GM12801 (cell line): ENCODE results near the gene TNFRSF21.

Source experiments
- CTCF ChIP-seq: IDR thresholded peaks from one replicate; pipeline ENCODE4 v1.5.1; 2011; ENCODE audit warnings: control low read depth; ENCODE audit not compliant: insufficient read length; ENCODE audit errors: extremely low read depth

The TNFRSF21 gene

GRCh38 chr6:47247227-47247797 is 62.4 kb downstream of the TNFRSF21 start:
- no peak for TF ChIP-seq CTCF

DNA sequence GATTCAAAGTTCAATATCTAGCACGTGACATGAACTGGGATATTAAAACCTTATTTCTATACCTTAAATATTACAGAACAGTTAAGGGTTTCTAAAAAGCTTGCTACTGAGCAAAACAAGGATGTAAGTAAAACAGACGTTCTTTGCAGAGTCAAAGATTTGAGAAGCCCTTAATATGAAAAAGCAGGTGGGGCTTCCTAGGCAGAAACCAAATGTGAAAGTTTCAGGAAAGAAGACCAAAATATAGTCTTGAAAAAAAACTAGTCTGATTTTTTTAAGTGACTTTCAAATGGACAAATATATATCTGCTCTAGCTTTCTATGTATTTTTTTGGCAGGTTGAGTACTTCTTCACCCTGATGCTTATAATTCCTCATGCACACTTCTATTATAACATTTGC is 63.2 kb downstream of the TNFRSF21 start:
- TF ChIP-seq CTCF = no peak

- no peak for TF ChIP-seq CTCF
Measured at GRCh38 chr6:47245745-47246371, 63.8 kb downstream of the TNFRSF21 start.

DNA sequence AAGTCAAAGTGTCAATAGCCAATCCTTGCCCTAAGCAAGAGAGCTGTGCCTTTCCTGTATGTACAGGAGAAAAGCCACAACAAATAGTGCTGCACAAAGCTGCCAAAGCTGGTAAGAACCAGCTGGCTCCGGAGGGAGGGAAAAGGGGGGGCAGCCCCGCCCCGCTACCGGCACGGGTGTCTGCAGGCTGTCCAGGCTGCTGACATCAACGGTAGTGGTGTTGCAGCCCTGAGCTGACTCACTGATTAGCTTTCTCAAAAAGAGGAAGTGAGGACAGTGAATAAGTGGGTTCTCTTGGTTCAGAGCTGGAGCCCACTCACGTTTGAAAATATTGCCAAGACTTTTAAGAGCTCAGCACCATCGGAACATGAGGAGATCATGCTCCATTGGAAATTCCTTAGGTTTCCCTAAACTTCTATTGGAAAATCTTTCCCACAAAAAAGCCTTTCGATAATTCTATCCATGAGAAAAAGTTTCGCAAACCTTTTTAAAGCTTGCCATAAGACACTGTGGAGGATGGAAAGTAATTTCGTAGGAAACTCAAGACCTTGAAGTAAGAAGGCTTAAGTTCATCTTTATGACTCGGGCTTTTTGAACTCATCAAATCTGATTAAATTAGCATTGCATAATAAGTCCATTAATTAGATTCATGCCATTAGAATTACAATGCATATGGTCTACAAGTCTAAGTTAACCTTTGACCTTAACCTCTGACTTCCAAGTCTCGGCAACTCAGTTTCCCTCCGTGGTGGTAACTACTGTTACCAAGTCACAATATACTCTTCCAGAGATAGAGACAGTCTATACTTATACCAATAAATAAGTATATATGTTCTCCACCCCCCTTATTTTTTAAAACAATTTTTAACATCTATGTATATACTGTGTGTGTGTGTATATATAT is 67.0 kb downstream of the TNFRSF21 start:
- TF ChIP-seq CTCF = no peak

DNA sequence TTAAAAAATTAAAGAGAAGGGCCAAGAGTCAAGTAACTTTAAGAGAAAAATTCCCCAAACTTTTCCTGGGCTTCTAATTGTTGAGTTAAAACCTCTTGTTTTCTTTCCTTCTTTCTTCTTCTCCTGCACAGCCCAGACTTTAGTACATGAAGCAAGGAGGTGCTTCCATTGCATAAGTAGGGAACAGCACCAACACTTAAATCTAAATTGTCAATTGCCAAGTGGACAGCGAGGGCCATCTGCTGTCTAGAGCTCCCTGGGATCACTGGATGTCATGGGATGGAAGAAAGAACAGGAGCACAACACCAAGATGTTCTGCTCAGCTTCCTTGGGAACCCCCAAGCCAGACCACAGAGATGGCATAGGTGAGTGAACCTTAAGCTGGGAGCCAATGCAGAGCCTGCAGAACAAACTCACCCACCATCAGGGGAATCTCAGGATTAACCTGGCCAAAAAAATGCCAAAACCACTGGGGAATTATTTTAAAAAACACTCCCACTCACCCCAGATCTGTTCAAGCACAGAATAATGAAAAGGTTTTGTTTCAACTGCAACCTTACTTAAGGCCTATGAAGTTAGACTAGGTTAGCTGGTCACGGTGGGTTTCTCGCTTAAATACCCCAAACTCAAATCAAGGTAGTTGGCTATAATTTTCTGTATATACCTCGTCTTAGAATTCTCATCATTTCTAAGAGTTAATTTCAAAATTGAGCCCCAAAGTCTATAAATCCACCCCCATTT is 67.8 kb downstream of the TNFRSF21 start:
- no peak for TF ChIP-seq CTCF

DNA sequence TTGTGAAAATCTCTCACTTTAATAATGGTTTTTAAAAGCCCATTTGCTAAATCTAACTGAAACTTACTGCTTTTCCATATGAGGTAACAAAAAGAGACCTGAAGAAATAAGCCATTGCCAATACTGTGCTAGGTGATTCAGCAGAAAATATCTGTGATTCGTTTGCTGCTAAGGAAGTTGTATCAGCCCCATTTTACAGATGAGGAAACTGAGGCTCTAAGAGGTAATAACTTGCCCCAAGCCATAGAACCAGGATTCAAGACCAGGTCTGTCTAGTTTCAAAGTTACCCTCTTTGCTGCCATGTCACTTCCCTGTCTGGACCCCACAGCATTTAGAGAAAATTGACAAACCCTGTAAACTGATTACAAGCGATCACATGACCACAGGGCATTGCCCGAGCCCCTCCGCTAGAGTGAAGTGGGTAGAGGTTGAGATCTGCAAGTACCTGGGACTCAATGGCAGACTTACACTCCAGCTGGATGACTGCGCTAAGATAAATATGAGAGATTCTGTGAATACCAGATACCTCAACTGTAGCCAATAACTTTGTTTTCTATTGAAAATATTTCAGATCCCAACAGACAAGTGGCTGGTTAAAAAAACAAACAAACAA is 69.3 kb downstream of the TNFRSF21 start:
- TF ChIP-seq CTCF = no peak
